GM23248 (cell line): Measurements from ENCODE around the gene MAP3K1.

Source experiments
- EZH2 ChIP-seq: fragments of 200-600 bp; sonication (generic); IDR thresholded peaks from 2 replicates; pipeline ENCODE4 v1.6.1; 2018; ENCODE audit warnings: antibody characterized with exemption, mild to moderate bottlenecking; ENCODE audit not compliant: insufficient read depth, poor library complexity, severe bottlenecking
- EZH2phosphoT487 ChIP-seq: fragments of 200-600 bp; sonication (generic); IDR thresholded peaks from 2 replicates; pipeline ENCODE4 v1.6.1; 2018; ENCODE audit warnings: antibody characterized with exemption, moderate library complexity, mild to moderate bottlenecking, low read depth; ENCODE audit not compliant: insufficient read depth

DNA sequence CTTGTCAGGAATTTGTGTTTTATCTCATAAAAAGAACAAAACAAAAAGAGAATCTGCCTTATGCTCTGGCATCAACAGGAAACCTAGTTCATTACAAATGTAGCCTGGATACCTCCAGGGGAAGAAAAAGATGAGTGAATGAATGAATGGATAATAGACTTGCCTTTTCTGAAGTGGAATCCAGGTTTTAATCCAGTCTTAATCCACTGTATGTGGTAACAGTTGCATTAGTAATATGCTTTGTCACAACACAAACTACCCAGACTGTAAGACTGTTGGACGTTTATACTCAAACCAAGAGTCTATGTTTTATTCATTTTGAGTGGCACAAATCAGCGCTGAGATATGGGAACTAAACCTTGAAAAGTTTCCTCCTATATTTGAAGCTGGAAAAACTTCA lies 32.1 kb upstream of the MAP3K1 start:
- TF ChIP-seq EZH2 (no peak), EZH2phosphoT487 (no peak)
